Measurements from ENCODE around the gene MCTP1.

MCTP1 gene

GRCh38 chr5:95075111-95075510 is 209.8 kb downstream of the MCTP1 start:
- DNase-seq (ENCODE audit: low spot score): no peak

GRCh38 chr5:95072281-95072680 is 212.6 kb downstream of the MCTP1 start:
- DNase-seq (ENCODE audit: low spot score): no peak

GRCh38 chr5:95070866-95071265 is 214.0 kb downstream of the MCTP1 start:
- DNase-seq (ENCODE audit: low spot score): no peak

GRCh38 chr5:95070453-95070852 is 214.4 kb downstream of the MCTP1 start:
- no peak for DNase-seq (ENCODE audit: low spot score)

- DNase-seq (ENCODE audit: low spot score): no peak
Measured at GRCh38 chr5:95069948-95070347, 214.9 kb downstream of the MCTP1 start.

GRCh38 chr5:95069021-95069420 is 215.9 kb downstream of the MCTP1 start:
- no peak for DNase-seq (ENCODE audit: low spot score)

GRCh38 chr5:95068289-95068910 is 216.5 kb downstream of the MCTP1 start:
- no peak for DNase-seq (ENCODE audit: low spot score)

- DNase-seq (ENCODE audit: low spot score): no peak
Measured at GRCh38 chr5:95066048-95066447, 218.8 kb downstream of the MCTP1 start.

GRCh38 chr5:95063492-95063891 is 221.4 kb downstream of the MCTP1 start:
- no peak for DNase-seq (ENCODE audit: low spot score)

GRCh38 chr5:95060098-95060497 is 224.8 kb downstream of the MCTP1 start:
- DNase-seq (ENCODE audit: low spot score): no peak

GRCh38 chr5:95059636-95060035 is 225.3 kb downstream of the MCTP1 start:
- DNase-seq (ENCODE audit: low spot score): no peak

GRCh38 chr5:95057615-95058014 is 227.3 kb downstream of the MCTP1 start:
- DNase-seq (ENCODE audit: low spot score): no peak

GRCh38 chr5:95053253-95053652 is 231.6 kb downstream of the MCTP1 start:
- no peak for DNase-seq (ENCODE audit: low spot score)

- no peak for DNase-seq (ENCODE audit: low spot score)
Measured at GRCh38 chr5:95050708-95051107, 234.2 kb downstream of the MCTP1 start.

GRCh38 chr5:95048628-95049027 is 236.3 kb downstream of the MCTP1 start:
- DNase-seq (ENCODE audit: low spot score): no peak

- no peak for DNase-seq (ENCODE audit: low spot score)
Measured at GRCh38 chr5:95045181-95045965, 239.5 kb downstream of the MCTP1 start.

- DNase-seq (ENCODE audit: low spot score): no peak
Measured at GRCh38 chr5:95044096-95044495, 240.8 kb downstream of the MCTP1 start.

GRCh38 chr5:95043648-95044047 is 241.2 kb downstream of the MCTP1 start:
- DNase-seq (ENCODE audit: low spot score): no peak

- no peak for DNase-seq (ENCODE audit: low spot score)
Measured at GRCh38 chr5:95043234-95043633, 241.7 kb downstream of the MCTP1 start.

GRCh38 chr5:95042037-95042436 is 242.9 kb downstream of the MCTP1 start:
- DNase-seq (ENCODE audit: low spot score): no peak

- DNase-seq (ENCODE audit: low spot score): no peak
Measured at GRCh38 chr5:95035891-95036685, 248.8 kb downstream of the MCTP1 start.

- DNase-seq (ENCODE audit: low spot score): no peak
Measured at GRCh38 chr5:95032801-95033200, 252.1 kb downstream of the MCTP1 start.
